Natural killer cell (primary cell): Measurements from ENCODE around the gene PGA4. TPM values are rescaled to one million over a fixed set of nuclear protein-coding genes. Genes with fewer than 3 reads are reported as not detected.

Source experiments
- ATAC-seq, 3 donors: fragments of 150-1000 bp in 2 of 3; fragments of 200-7000 bp in 1 of 3; cut with Tn5 transposase; 1 replicate in 1 of 3; 2 replicates in 2 of 3; pipeline ENCODE4 v1.10.0; 2021; ENCODE audit warnings: mild to moderate bottlenecking in 2 of 3, moderate library complexity in 2 of 3
- DNase-seq, 2 donors: peaks; one replicate each; pipeline versions ENCODE4 v3.0.0 to v3.0.0-alpha.2; 2013 to 2021; ENCODE audit warnings: mixed read lengths in 1 of 2
- H3K27ac ChIP-seq: one replicate; pipeline ENCODE4 v1.5.1; 2013; ENCODE audit warnings: mild to moderate bottlenecking, low read length
- H3K27me3 ChIP-seq: one replicate; pipeline ENCODE4 v1.6.1; 2013; ENCODE audit warnings: low read length; ENCODE audit not compliant: control insufficient read depth, insufficient read depth
- H3K36me3 ChIP-seq: one replicate; pipeline ENCODE4 v1.6.1; 2013; ENCODE audit warnings: low read length; ENCODE audit not compliant: control insufficient read depth, insufficient read depth
- H3K4me1 ChIP-seq: one replicate; pipeline ENCODE4 v1.6.1; 2013; ENCODE audit warnings: low read length; ENCODE audit not compliant: control insufficient read depth, insufficient read depth
- H3K4me3 ChIP-seq: one replicate; pipeline ENCODE4 v1.5.1; 2013; ENCODE audit warnings: low read length
- H3K9me3 ChIP-seq: one replicate; pipeline ENCODE4 v1.6.1; 2013; ENCODE audit warnings: low read length; ENCODE audit not compliant: control insufficient read depth, insufficient read depth
- H3K27ac Mint-ChIP-seq, 2 donors: one replicate each; pipeline ENCODE4 v1.8.0; 2022; ENCODE audit warnings: mild to moderate bottlenecking in 2 of 2, mixed read lengths in 2 of 2, moderate library complexity in 1 of 2
- H3K27me3 Mint-ChIP-seq, 2 donors: one replicate each; pipeline ENCODE4 v1.8.0; 2022; ENCODE audit warnings: low read depth in 2 of 2, mixed read lengths in 2 of 2
- H3K36me3 Mint-ChIP-seq: one replicate; pipeline ENCODE4 v1.8.0; 2022; ENCODE audit warnings: mixed read lengths
- H3K4me1 Mint-ChIP-seq, 2 donors: one replicate each; pipeline ENCODE4 v1.8.0; 2022; ENCODE audit warnings: mixed read lengths in 2 of 2
- H3K4me3 Mint-ChIP-seq: one replicate; pipeline ENCODE4 v1.8.0; 2022; ENCODE audit warnings: mild to moderate bottlenecking, moderate library complexity, mixed read lengths
- H3K9me3 Mint-ChIP-seq, 2 donors: one replicate each; pipeline ENCODE4 v1.8.0; 2022; ENCODE audit warnings: mixed read lengths in 2 of 2
- WGBS: methylation state at CpG from one replicate; pipeline ENCODE4 v1.1.7; 2013; ENCODE audit warnings: missing lambda C conversion rate; ENCODE audit not compliant: insufficient coverage; 5-methylcytosine and 5-hydroxymethylcytosine counted together
- intact Hi-C: fragments of 100-400 bp; cut with micrococcal nuclease; formaldehyde crosslinking; loops from one replicate; pipeline ENCODE4 v1.14.2; 2022
- total RNA-seq, 4 donors: library from RNA; stranded (reverse); fragments of 120-200 nt in 1 of 4; gene quantifications; one replicate each; pipeline versions ENCODE4 v1.2.3 to v1.2.4, GENCODE V29; 2013 to 2022
- TF ChIP-seq, protein P1 (sequence below): fragments of 200-600 bp; IDR thresholded peaks from one replicate; pipeline ENCODE4 v1.8.0; 2022; ENCODE audit warnings: antibody characterized with exemption

Gene PGA4
- total RNA-seq, 3 donors from 2014 or later (not counting 1 experiment from before 2014, with no cell fraction given), result not detected

DNA sequence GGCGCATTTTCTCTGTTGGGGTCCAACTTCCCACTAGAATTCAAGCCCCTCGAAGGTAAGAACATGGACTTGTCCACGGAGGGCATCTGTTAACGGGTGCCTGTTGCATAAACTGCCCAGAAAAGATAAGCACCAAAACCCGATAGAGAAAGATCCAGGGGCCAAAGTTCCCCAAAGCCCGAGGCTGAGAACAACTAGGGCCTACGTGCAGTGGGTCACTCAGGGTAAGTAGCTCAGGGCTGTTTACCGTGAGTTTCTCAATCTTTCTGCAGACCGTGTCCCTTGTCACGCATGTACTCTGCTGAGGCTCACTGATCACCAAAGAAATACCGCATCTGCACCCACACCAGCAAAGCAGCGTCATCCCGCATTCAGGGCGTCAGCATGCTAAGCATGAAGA, 43.2 kb downstream of the PGA4 start:
- WGBS, result 91% methylated on average over 14 of the region's 14 CpGs
- H3K4me1 ChIP-seq, result no peaks in the 10 kb centered on the region

DNA sequence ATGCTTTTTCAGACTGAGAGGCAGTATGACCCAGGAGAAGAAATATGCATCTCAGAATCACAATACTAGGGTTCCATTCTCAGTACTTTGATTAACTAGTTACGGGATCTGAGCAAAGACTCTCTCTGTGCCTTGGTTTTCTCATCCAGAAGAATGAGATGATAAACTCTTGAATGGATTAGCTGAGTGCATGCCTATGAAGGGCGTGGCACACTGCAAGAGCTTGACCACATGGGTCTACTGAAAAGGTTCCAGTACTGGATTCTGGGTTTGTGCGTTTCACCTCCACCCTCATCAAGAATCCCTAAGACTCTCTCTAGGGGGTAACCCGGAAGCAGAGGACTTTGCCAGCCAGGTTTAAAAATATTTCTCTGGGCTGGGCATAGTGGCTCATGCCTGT, 44.5 kb downstream of the PGA4 start:
- intact Hi-C loops, result no loop called here
- Mint-ChIP-seq H3K36me3 (no peaks in the 10 kb centered on the region), H3K4me1 (no peaks in the 10 kb centered on the region), H3K27ac (no peak overlapping the region), H3K9me3 (no peaks in the 10 kb centered on the region), H3K4me3 (no peak overlapping the region), H3K27me3 (no peaks in the 10 kb centered on the region)
- no peaks in the 10 kb centered on the region for H3K36me3 ChIP-seq
- no peak overlapping the region for H3K4me3 ChIP-seq
- TF ChIP-seq, protein P1, sequence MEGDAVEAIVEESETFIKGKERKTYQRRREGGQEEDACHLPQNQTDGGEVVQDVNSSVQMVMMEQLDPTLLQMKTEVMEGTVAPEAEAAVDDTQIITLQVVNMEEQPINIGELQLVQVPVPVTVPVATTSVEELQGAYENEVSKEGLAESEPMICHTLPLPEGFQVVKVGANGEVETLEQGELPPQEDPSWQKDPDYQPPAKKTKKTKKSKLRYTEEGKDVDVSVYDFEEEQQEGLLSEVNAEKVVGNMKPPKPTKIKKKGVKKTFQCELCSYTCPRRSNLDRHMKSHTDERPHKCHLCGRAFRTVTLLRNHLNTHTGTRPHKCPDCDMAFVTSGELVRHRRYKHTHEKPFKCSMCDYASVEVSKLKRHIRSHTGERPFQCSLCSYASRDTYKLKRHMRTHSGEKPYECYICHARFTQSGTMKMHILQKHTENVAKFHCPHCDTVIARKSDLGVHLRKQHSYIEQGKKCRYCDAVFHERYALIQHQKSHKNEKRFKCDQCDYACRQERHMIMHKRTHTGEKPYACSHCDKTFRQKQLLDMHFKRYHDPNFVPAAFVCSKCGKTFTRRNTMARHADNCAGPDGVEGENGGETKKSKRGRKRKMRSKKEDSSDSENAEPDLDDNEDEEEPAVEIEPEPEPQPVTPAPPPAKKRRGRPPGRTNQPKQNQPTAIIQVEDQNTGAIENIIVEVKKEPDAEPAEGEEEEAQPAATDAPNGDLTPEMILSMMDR, result no peak
- 91% methylated on average over 4 of the region's 4 CpGs for WGBS
- DNase-seq, result no peak
- no peak overlapping the region for H3K27ac ChIP-seq
- no peaks in the 10 kb centered on the region for H3K9me3 ChIP-seq
- no peaks in the 10 kb centered on the region for H3K4me1 ChIP-seq
- no peaks in the 10 kb centered on the region for H3K27me3 ChIP-seq
- no peak for ATAC-seq

More for the DNA sequence above, 43.2 kb downstream of the PGA4 start:
- no peaks in the 10 kb centered on the region for H3K36me3 ChIP-seq
- H3K27ac ChIP-seq, result no peak overlapping the region
- no peak overlapping the region for H3K4me3 ChIP-seq
- Mint-ChIP-seq H3K4me3 (no peak overlapping the region), H3K27me3 (peaks cover 0 to 2% of the 10 kb centered on the region in 2 donors), H3K4me1 (no peaks in the 10 kb centered on the region), H3K9me3 (no peaks in the 10 kb centered on the region), H3K27ac (no peak overlapping the region), H3K36me3 (no peaks in the 10 kb centered on the region)
- ATAC-seq, result no peak
- no peaks in the 10 kb centered on the region for H3K27me3 ChIP-seq
- DNase-seq, result no peak
- intact Hi-C loops, result no loop called here
- TF ChIP-seq, protein P1, result no peak
- H3K9me3 ChIP-seq, result no peaks in the 10 kb centered on the region

- ATAC-seq (no peak), DNase-seq (no peak)
- Mint-ChIP-seq H3K4me1 (no peaks in the 10 kb centered on the region), H3K36me3 (no peaks in the 10 kb centered on the region), H3K27me3 (no peaks in the 10 kb centered on the region), H3K27ac (no peak overlapping the region), H3K9me3 (no peaks in the 10 kb centered on the region), H3K4me3 (no peak overlapping the region)
- intact Hi-C loops, result no loop called here
- Histone ChIP-seq H3K9me3 (no peaks in the 10 kb centered on the region), H3K27ac (no peak overlapping the region), H3K36me3 (no peaks in the 10 kb centered on the region), H3K27me3 (no peaks in the 10 kb centered on the region), H3K4me1 (no peaks in the 10 kb centered on the region), H3K4me3 (no peak overlapping the region)
- 84% methylated on average over 6 of the region's 6 CpGs for WGBS
- TF ChIP-seq, protein P1, result no peak
These were observed 45.3 kb downstream of the PGA4 start for GRCh38 chr11:61267437-61267841.

- no peaks in the 10 kb centered on the region for H3K4me1 Mint-ChIP-seq
- no peaks in the 10 kb centered on the region for H3K4me1 ChIP-seq
- no peak overlapping the region for H3K27ac Mint-ChIP-seq
- TF ChIP-seq, protein P1, result no peak
- H3K9me3 Mint-ChIP-seq, result no peaks in the 10 kb centered on the region
- no peaks in the 10 kb centered on the region for H3K27me3 ChIP-seq
- no peaks in the 10 kb centered on the region for H3K27me3 Mint-ChIP-seq
- no peak overlapping the region for H3K4me3 Mint-ChIP-seq
- ATAC-seq, result no peak
- H3K4me3 ChIP-seq, result no peak overlapping the region
- H3K36me3 Mint-ChIP-seq, result no peaks in the 10 kb centered on the region
- H3K36me3 ChIP-seq, result no peaks in the 10 kb centered on the region
- H3K27ac ChIP-seq, result no peak overlapping the region
- H3K9me3 ChIP-seq, result no peaks in the 10 kb centered on the region
- 94% methylated on average over 15 of the region's 15 CpGs for WGBS
- intact Hi-C loops, result no loop called here
- DNase-seq, result no peak
These were observed 46.6 kb downstream of the PGA4 start for GRCh38 chr11:61268588-61269250.
